SK-N-MC (cell line): ENCODE measurements around the gene TMEM26.

Experiments used
- EZH2 ChIP-seq: fragments of 200-600 bp; sonication (generic); IDR thresholded peaks from one replicate; pipeline ENCODE4 v1.6.1; 2017; ENCODE audit warnings: antibody characterized with exemption
- FOXP2 ChIP-seq: optimal IDR thresholded peaks from 2 replicates; pipeline ENCODE3; 2011; ENCODE audit warnings: mild to moderate bottlenecking, moderate library complexity; ENCODE audit not compliant: insufficient read depth; ENCODE audit errors: extremely low read length, control extremely low read depth
- POLR2AphosphoS5 ChIP-seq: IDR thresholded peaks from 2 replicates; pipeline ENCODE4 v1.6.1; 2012; ENCODE audit warnings: mild to moderate bottlenecking, low read depth, low read length, borderline replicate concordance

DNA sequence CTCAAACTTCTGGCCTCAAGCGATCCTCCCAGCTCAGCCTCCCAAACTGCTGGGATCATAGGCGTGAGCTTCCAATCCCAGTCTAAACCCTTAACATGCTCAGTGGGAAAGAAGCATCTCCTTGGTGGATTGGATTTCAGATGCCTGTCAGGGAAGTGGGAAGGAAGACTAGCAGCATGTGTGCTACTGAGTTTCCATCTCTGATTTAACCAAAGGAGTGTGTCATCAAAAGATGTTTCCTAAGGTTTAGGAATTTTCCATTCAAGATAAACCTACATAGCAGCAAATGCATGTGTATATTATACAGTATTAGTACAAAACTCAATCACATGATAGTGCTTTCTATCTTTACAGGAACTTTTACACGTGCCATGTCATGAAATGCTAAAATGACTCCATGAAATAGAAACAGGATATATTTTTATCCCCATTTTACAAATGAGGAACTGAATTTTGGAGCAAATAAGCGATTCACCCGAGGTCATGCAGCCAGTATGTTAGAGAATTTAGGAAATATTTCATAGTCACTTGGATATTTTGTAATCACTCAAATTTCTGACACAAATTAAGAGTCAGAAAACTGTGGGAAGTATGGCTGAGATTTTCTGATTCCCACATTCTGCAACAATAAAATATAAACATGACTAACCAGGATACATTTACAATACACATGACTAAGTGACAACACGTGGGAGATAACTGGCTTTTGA is 11.4 kb upstream of the TMEM26 start:
- TF ChIP-seq EZH2 (no peak), POLR2AphosphoS5 (no peak), FOXP2 (no peak)
